H1 (cell line): Measurements from ENCODE around the gene LRRC18. TPM values are rescaled to one million over a fixed set of nuclear protein-coding genes. Genes with fewer than 3 reads are reported as not detected.

Experiments used
- CTCF ChIA-PET: fragments of 300-600 bp; sonication (Branson Sonifier 250); formaldehyde crosslinking; loops from one replicate; lab custom pipeline; 2021; ENCODE audit not compliant: partially characterized antibody; lab: Charles Lee
- POLR2A ChIA-PET: fragments of 300-600 bp; sonication (Branson Sonifier 250); formaldehyde crosslinking; loops from one replicate; lab custom pipeline; 2021; ENCODE audit warnings: inconsistent platforms; ENCODE audit not compliant: partially characterized antibody; lab: Charles Lee
- DNase-seq, 2 experiments: peaks; one replicate each; pipeline versions ENCODE4 v3.0.0 to v3.0.0-alpha.2; 2010 to 2022; ENCODE audit warnings: low spot score in 2 of 2, low read depth in 1 of 2, mixed read lengths in 1 of 2
- FAIRE-seq: peaks from 2 replicates; lab custom pipeline; 2011; peaks lifted over from hg19 to GRCh38; lab: Jason Lieb, UNC
- H2AFZ ChIP-seq: 2 replicates; pipeline ENCODE4 v1.8.1; 2012; ENCODE audit warnings: low read length, inconsistent platforms
- H2AK5ac ChIP-seq: 2 replicates; pipeline ENCODE4 v1.6.1; 2013; ENCODE audit warnings: low read depth, low read length
- H2BK120ac ChIP-seq: replicated peaks from 2 replicates; pipeline ENCODE3; 2013; ENCODE audit warnings: low read depth, low read length, inconsistent platforms
- H2BK12ac ChIP-seq: 2 replicates; pipeline ENCODE4 v1.6.1; 2013; ENCODE audit warnings: low read depth, low read length
- H2BK15ac ChIP-seq: 2 replicates; pipeline ENCODE4 v1.6.1; 2013; ENCODE audit warnings: low read length
- H2BK20ac ChIP-seq: 2 replicates; pipeline ENCODE4 v1.6.1; 2013; ENCODE audit warnings: low read length
- H2BK5ac ChIP-seq: 2 replicates; pipeline ENCODE4 v1.6.1; 2013; ENCODE audit warnings: low read depth, low read length
- H3K14ac ChIP-seq: 2 replicates; pipeline ENCODE4 v1.6.1; 2013; ENCODE audit warnings: inconsistent platforms; ENCODE audit not compliant: insufficient read length
- H3K18ac ChIP-seq: 2 replicates; pipeline ENCODE4 v1.6.1; 2013; ENCODE audit warnings: low read length; ENCODE audit errors: extremely low read depth
- H3K23ac ChIP-seq: 2 replicates; pipeline ENCODE4 v1.6.1; 2013; ENCODE audit warnings: inconsistent platforms; ENCODE audit not compliant: insufficient read length
- H3K23me2 ChIP-seq: 2 replicates; pipeline ENCODE4 v1.6.1; 2013; ENCODE audit warnings: low read depth, low read length
- H3K27ac ChIP-seq: 2 replicates; pipeline ENCODE4 v1.6.1; 2011; ENCODE audit warnings: low read depth, low read length, inconsistent platforms
- H3K27me3 ChIP-seq, 4 experiments: replicated peaks in 1 of 4; 1 replicate in 1 of 4; 2 replicates in 3 of 4; pipeline versions ENCODE4 v1.6.1 to v1.8.1; 2011 to 2013; ENCODE audit warnings: low read length in 3 of 4, mild to moderate bottlenecking in 3 of 4, inconsistent platforms in 2 of 4, mixed read lengths in 2 of 4, moderate library complexity in 1 of 4; ENCODE audit not compliant: control insufficient read depth in 3 of 4, insufficient read depth in 3 of 4; ENCODE audit errors: extremely low read depth in 1 of 4
- H3K36me3 ChIP-seq, 4 experiments: 2 replicates each; pipeline versions ENCODE4 v1.6.1 to v1.8.1; 2011 to 2013; ENCODE audit warnings: mild to moderate bottlenecking in 4 of 4, low read length in 3 of 4, moderate library complexity in 2 of 4, control low read depth in 1 of 4, inconsistent platforms in 1 of 4; ENCODE audit not compliant: insufficient read depth in 4 of 4, control insufficient read depth in 2 of 4
- H3K4ac ChIP-seq: replicated peaks from 2 replicates; pipeline ENCODE3; 2013; ENCODE audit warnings: low read length, low read depth, mixed read lengths, inconsistent platforms; ENCODE audit not compliant: insufficient read length
- H3K4me1 ChIP-seq, 4 experiments: replicated peaks in 1 of 4; 1 replicate in 1 of 4; 2 replicates in 3 of 4; pipeline versions ENCODE4 v1.6.1 to v1.8.1; 2011 to 2013; ENCODE audit warnings: low read length in 3 of 4, inconsistent platforms in 2 of 4, mixed read lengths in 1 of 4; ENCODE audit not compliant: insufficient read depth in 4 of 4, control insufficient read depth in 3 of 4
- H3K4me2 ChIP-seq, 2 experiments: 2 replicates each; pipeline versions ENCODE4 v1.6.1 to v1.8.1; 2011 to 2013; ENCODE audit warnings: low read depth in 2 of 2, low read length in 2 of 2, control low read depth in 1 of 2, inconsistent platforms in 1 of 2, mild to moderate bottlenecking in 1 of 2; ENCODE audit not compliant: insufficient read depth in 1 of 2
- H3K4me3 ChIP-seq, 4 experiments: fragments of 200-600, 300-600 bp in 1 of 4; sonication (generic), shearing (Covaris generic), sonication (Bioruptor Twin) in 1 of 4; 2 replicates each; pipeline versions ENCODE4 v1.5.1 to v1.8.1; 2011 to 2016; ENCODE audit warnings: low read length in 4 of 4, low read depth in 3 of 4, control low read depth in 2 of 4, inconsistent platforms in 2 of 4, mild to moderate bottlenecking in 2 of 4, mixed read lengths in 1 of 4, moderate library complexity in 1 of 4; ENCODE audit not compliant: insufficient read depth in 2 of 4; ENCODE audit errors: extremely low read depth in 1 of 4
- H3K56ac ChIP-seq: replicated peaks from 2 replicates; pipeline ENCODE3; 2013; ENCODE audit warnings: low read depth, mild to moderate bottlenecking, mixed read lengths, low read length, inconsistent platforms; ENCODE audit not compliant: insufficient read length
- H3K79me1 ChIP-seq: 2 replicates; pipeline ENCODE4 v1.6.1; 2013; ENCODE audit warnings: low read depth, low read length, control low read depth
- H3K79me2 ChIP-seq, 2 experiments: 2 replicates each; pipeline versions ENCODE4 v1.6.1 to v1.8.1; 2012 to 2013; ENCODE audit warnings: low read length in 2 of 2, mild to moderate bottlenecking in 2 of 2, inconsistent platforms in 1 of 2; ENCODE audit not compliant: insufficient read depth in 2 of 2, control insufficient read depth in 1 of 2
- H3K9ac ChIP-seq, 4 experiments: replicated peaks in 1 of 4; 1 replicate in 1 of 4; 2 replicates in 3 of 4; pipeline versions ENCODE4 v1.6.1 to v1.8.1; 2011 to 2013; ENCODE audit warnings: low read depth in 3 of 4, low read length in 3 of 4, control low read depth in 2 of 4, mild to moderate bottlenecking in 2 of 4, moderate library complexity in 2 of 4, inconsistent platforms in 1 of 4; ENCODE audit errors: extremely low read depth in 1 of 4
- H3K9me3 ChIP-seq, 2 experiments: 2 replicates each; pipeline versions ENCODE4 v1.6.1 to v1.8.1; 2012 to 2013; ENCODE audit warnings: mild to moderate bottlenecking in 2 of 2, moderate library complexity in 2 of 2, control low read depth in 1 of 2, inconsistent platforms in 1 of 2, low read depth in 1 of 2, low read length in 1 of 2, mixed read lengths in 1 of 2; ENCODE audit not compliant: insufficient read depth in 2 of 2
- H4K20me1 ChIP-seq, 2 experiments: replicated peaks in 1 of 2; 2 replicates each; pipeline versions ENCODE3 to v1.8.1; 2011 to 2013; ENCODE audit warnings: inconsistent platforms in 2 of 2, low read length in 2 of 2, mild to moderate bottlenecking in 1 of 2; ENCODE audit not compliant: insufficient read depth in 2 of 2, control insufficient read depth in 1 of 2
- H4K5ac ChIP-seq: 2 replicates; pipeline ENCODE4 v1.6.1; 2013; ENCODE audit warnings: low read length, low read depth, mixed read lengths, inconsistent platforms; ENCODE audit not compliant: insufficient read length
- H4K8ac ChIP-seq: 2 replicates; pipeline ENCODE4 v1.8.0; 2013; ENCODE audit warnings: mild to moderate bottlenecking, moderate library complexity, low read length, inconsistent platforms; ENCODE audit not compliant: insufficient read depth; ENCODE audit errors: extremely low read depth
- H4K91ac ChIP-seq: replicated peaks from 2 replicates; pipeline ENCODE3; 2013; ENCODE audit warnings: low read length, mixed read lengths, inconsistent platforms; ENCODE audit not compliant: insufficient read length
- POU5F1 ChIP-seq: IDR thresholded peaks from 2 replicates; pipeline ENCODE4 v1.6.1; 2011; ENCODE audit warnings: low read depth, mild to moderate bottlenecking, low read length, moderate library complexity
- WGBS, 2 experiments: shearing (Covaris generic) in 1 of 2; methylation state at CpG; one replicate each; pipeline versions ENCODE4 v1.1.6 to v1.1.7; 2013 to 2015; ENCODE audit warnings: low lambda C conversion rate in 2 of 2, mixed read lengths in 2 of 2, inconsistent platforms in 1 of 2, low coverage in 1 of 2, missing lambda C conversion rate in 1 of 2; ENCODE audit not compliant: insufficient replicate concordance in 2 of 2, insufficient coverage in 1 of 2, insufficient read length in 1 of 2; ENCODE audit errors: extremely low coverage in 1 of 2, missing lambda C conversion rate in 1 of 2; 5-methylcytosine and 5-hydroxymethylcytosine counted together
- polyA plus RNA-seq, 7 experiments: library from polyadenylated mRNA; depleted of rRNA in 3 of 7; stranded (reverse) in 5 of 7; unstranded in 2 of 7; fragments of >200 nt in 5 of 7; fragments of 200-250 nt in 2 of 7; gene quantifications; 1 replicate in 5 of 7; 2 replicates in 1 of 7; 4 replicates in 1 of 7; pipeline versions ENCODE4 v1.2.1 to v1.2.3, GENCODE V29; 2011 to 2013; ENCODE audit warnings: missing spikeins in 2 of 7, mixed read lengths in 2 of 7
- total RNA-seq: library from RNA; stranded (reverse); fragmentation: NEBNext Ultra II Directional; extraction: Animal tissue kit (Norgen Biotek cat#: 25700); gene quantifications from 2 replicates; pipeline ENCODE4 v1.2.1, GENCODE V29; 2021
- TF ChIP-seq, protein P1 (sequence below), 3 experiments: IDR thresholded peaks; 1 replicate in 2 of 3; 2 replicates in 1 of 3; pipeline versions ENCODE4 v1.5.1 to v1.6.1; 2011; ENCODE audit warnings: low read length in 3 of 3, mild to moderate bottlenecking in 3 of 3, inconsistent platforms in 2 of 3, low read depth in 1 of 3, moderate library complexity in 1 of 3; ENCODE audit not compliant: insufficient read depth in 1 of 3; ENCODE audit errors: control extremely low read depth in 1 of 3

LRRC18 gene
- total and polyA plus RNA-seq, 2 of the 8 experiments (the other 6 are each of a cell fraction or from before 2014, with no cell fraction given) = not detected

DNA sequence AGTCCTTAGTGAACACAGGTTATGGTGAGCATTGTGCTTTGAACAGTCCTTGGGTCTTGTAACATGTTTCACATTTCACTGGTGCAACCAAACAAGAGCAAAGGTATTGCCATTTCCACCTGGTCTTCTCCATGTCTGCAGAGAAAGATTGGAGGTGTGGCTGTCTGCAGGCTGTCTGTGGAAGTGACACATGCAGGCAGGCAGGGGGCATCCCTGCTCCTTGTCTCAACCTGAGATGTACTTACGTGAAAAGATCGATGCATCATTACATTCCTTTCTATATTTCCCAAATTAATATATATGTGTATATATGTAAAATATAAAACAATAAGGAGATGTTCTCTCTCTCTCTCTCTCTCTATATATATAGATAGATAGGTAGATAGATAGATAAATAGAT lies 54.3 kb downstream of the LRRC18 start:
- H3K23me2 ChIP-seq = no peaks in the 10 kb centered on the region
- no peak overlapping the region for H3K4ac ChIP-seq
- H3K79me2 ChIP-seq = no peaks in the 10 kb centered on the region
- H3K9me3 ChIP-seq = no peaks in the 10 kb centered on the region
- CTCF ChIA-PET = interaction anchor here (0.6 to 3.3 kb wide), 18 partner anchors 7 to 627 kb away, joined by 3 to 14 read pairs (median 4); no protein-coding TSS in a partner anchor
- no peak overlapping the region for H2AFZ ChIP-seq
- no peak overlapping the region for H2BK120ac ChIP-seq
- peak in 1 of 2 experiments; percentile 35 for DNase-seq
- 84% methylated on average over 2 of the region's 2 CpGs; no CpG with 5 or more reads in 1 of the 2 experiments for WGBS, 2 experiments
- H3K4me2 ChIP-seq = no peak overlapping the region
- no peaks in the 10 kb centered on the region for H4K20me1 ChIP-seq
- H3K4me3 ChIP-seq = no peak overlapping the region
- no peak overlapping the region for H3K18ac ChIP-seq
- POLR2A ChIA-PET = interaction anchor here (1.6 kb wide), 1 partner anchor 10 kb away, joined by 3 read pairs; no protein-coding TSS in a partner anchor
- no peak overlapping the region for H4K5ac ChIP-seq
- FAIRE-seq = peak; percentile 13
- no peak overlapping the region for H3K56ac ChIP-seq
- no peak overlapping the region for H4K8ac ChIP-seq
- H3K36me3 ChIP-seq = no peaks in the 10 kb centered on the region
- no peak overlapping the region for H2BK20ac ChIP-seq
- no peaks in the 10 kb centered on the region for H3K27me3 ChIP-seq
- no peaks in the 10 kb centered on the region for H3K79me1 ChIP-seq
- no peak overlapping the region for H2BK5ac ChIP-seq
- H2BK15ac ChIP-seq = no peak overlapping the region
- H3K23ac ChIP-seq = no peak overlapping the region
- H2BK12ac ChIP-seq = no peak overlapping the region
- H3K4me1 ChIP-seq = no peaks in the 10 kb centered on the region
- H3K9ac ChIP-seq = no peak overlapping the region
- H2AK5ac ChIP-seq = no peak overlapping the region
- H3K27ac ChIP-seq = no peak overlapping the region
- no peak overlapping the region for H4K91ac ChIP-seq
- no peak overlapping the region for H3K14ac ChIP-seq
- TF ChIP-seq, protein P1, sequence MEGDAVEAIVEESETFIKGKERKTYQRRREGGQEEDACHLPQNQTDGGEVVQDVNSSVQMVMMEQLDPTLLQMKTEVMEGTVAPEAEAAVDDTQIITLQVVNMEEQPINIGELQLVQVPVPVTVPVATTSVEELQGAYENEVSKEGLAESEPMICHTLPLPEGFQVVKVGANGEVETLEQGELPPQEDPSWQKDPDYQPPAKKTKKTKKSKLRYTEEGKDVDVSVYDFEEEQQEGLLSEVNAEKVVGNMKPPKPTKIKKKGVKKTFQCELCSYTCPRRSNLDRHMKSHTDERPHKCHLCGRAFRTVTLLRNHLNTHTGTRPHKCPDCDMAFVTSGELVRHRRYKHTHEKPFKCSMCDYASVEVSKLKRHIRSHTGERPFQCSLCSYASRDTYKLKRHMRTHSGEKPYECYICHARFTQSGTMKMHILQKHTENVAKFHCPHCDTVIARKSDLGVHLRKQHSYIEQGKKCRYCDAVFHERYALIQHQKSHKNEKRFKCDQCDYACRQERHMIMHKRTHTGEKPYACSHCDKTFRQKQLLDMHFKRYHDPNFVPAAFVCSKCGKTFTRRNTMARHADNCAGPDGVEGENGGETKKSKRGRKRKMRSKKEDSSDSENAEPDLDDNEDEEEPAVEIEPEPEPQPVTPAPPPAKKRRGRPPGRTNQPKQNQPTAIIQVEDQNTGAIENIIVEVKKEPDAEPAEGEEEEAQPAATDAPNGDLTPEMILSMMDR (IDR thresholded peaks at IDR 0.05; ENCODE audit: control extremely low read depth in 1 of 3, insufficient read depth in 1 of 3, low read depth in 1 of 3, low read length in 3 of 3) = peak; percentile 38 to 67 (median 64); a peak in 3 of 4 replicates
- TF ChIP-seq POU5F1 = no peak
